HG03432 (cell line): ENCODE measurements around the gene RER1.

Experiments used
- ATAC-seq: cut with Tn5 transposase; IDR thresholded peaks from one replicate; pipeline ENCODE4 v1.9.1; 2021; ENCODE audit warnings: mild to moderate bottlenecking, moderate library complexity; ENCODE audit not compliant: unreplicated experiment

RER1 gene

GRCh38 chr1:2353551-2354438, 37.8 kb upstream of the RER1 start:
- ATAC-seq, result no peak

GRCh38 chr1:2354511-2355372, 36.9 kb upstream of the RER1 start:
- no peak for ATAC-seq

GRCh38 chr1:2355373-2356261, 36.0 kb upstream of the RER1 start:
- ATAC-seq, result no peak

GRCh38 chr1:2356401-2356800, 35.2 kb upstream of the RER1 start:
- no peak for ATAC-seq

GRCh38 chr1:2356911-2357845, 34.5 kb upstream of the RER1 start:
- ATAC-seq, result no peak

- ATAC-seq, result no peak
Measured at GRCh38 chr1:2358072-2358471, 33.6 kb upstream of the RER1 start.

- no peak for ATAC-seq
Measured at GRCh38 chr1:2358651-2359640, 32.7 kb upstream of the RER1 start.

GRCh38 chr1:2360588-2361364, 30.9 kb upstream of the RER1 start:
- ATAC-seq, result no peak

- ATAC-seq, result no peak
Measured at GRCh38 chr1:2363847-2364513, 27.7 kb upstream of the RER1 start.

- ATAC-seq, result no peak
Measured at GRCh38 chr1:2368053-2368744, 23.4 kb upstream of the RER1 start.

GRCh38 chr1:2372551-2373490, 18.8 kb upstream of the RER1 start:
- no peak for ATAC-seq

GRCh38 chr1:2373551-2374251, 17.9 kb upstream of the RER1 start:
- ATAC-seq, result no peak

GRCh38 chr1:2374252-2375155, 17.1 kb upstream of the RER1 start:
- no peak for ATAC-seq
